H9 (cell line): Measurements from ENCODE around the gene DAAM2. TPM values are rescaled to one million over a fixed set of nuclear protein-coding genes. Genes with fewer than 3 reads are reported as not detected.

Experiments used
- DNase-seq: peaks from one replicate; pipeline ENCODE4 v3.0.0-alpha.2; 2017
- H2AFZ ChIP-seq: one replicate; pipeline ENCODE4 v1.6.1; 2013; ENCODE audit warnings: mild to moderate bottlenecking, low read length, control low read depth, moderate library complexity
- H2AK5ac ChIP-seq: 2 replicates; pipeline ENCODE4 v1.6.1; 2013; ENCODE audit warnings: low read length, control low read depth, mixed read lengths; ENCODE audit not compliant: insufficient read length
- H2BK120ac ChIP-seq: one replicate; pipeline ENCODE4 v1.6.1; 2013; ENCODE audit warnings: low read depth, mild to moderate bottlenecking, low read length, control low read depth, inconsistent platforms; ENCODE audit not compliant: poor library complexity, severe bottlenecking
- H2BK12ac ChIP-seq: 2 replicates; pipeline ENCODE4 v1.6.1; 2013; ENCODE audit warnings: low read length, control low read depth, mixed read lengths, low read depth; ENCODE audit not compliant: insufficient read length
- H2BK15ac ChIP-seq: 2 replicates; pipeline ENCODE4 v1.6.1; 2013; ENCODE audit warnings: low read depth, low read length, control low read depth
- H2BK20ac ChIP-seq: one replicate; pipeline ENCODE4 v1.6.1; 2013; ENCODE audit warnings: low read depth, mild to moderate bottlenecking, low read length, control low read depth, inconsistent platforms; ENCODE audit not compliant: poor library complexity, severe bottlenecking
- H2BK5ac ChIP-seq: 2 replicates; pipeline ENCODE4 v1.6.1; 2013; ENCODE audit warnings: low read length, control low read depth, mixed read lengths; ENCODE audit not compliant: insufficient read length
- H3K14ac ChIP-seq: 2 replicates; pipeline ENCODE4 v1.6.1; 2013; ENCODE audit warnings: low read length, control low read depth; ENCODE audit not compliant: insufficient read depth
- H3K18ac ChIP-seq: 2 replicates; pipeline ENCODE4 v1.6.1; 2013; ENCODE audit warnings: low read depth, mild to moderate bottlenecking, mixed read lengths, low read length, control low read depth; ENCODE audit not compliant: insufficient read length
- H3K23ac ChIP-seq: 2 replicates; pipeline ENCODE4 v1.6.1; 2013; ENCODE audit warnings: low read length, control low read depth, mixed read lengths, low read depth; ENCODE audit not compliant: insufficient read length
- H3K23me2 ChIP-seq: 2 replicates; pipeline ENCODE4 v1.6.1; 2013; ENCODE audit warnings: low read depth, mild to moderate bottlenecking, mixed read lengths, low read length, control low read depth; ENCODE audit not compliant: insufficient read length, poor library complexity, severe bottlenecking
- H3K27ac ChIP-seq: 2 replicates; pipeline ENCODE4 v1.5.1; 2013; ENCODE audit warnings: low read length, control low read depth, mixed read lengths, low read depth; ENCODE audit not compliant: insufficient read length
- H3K27me3 ChIP-seq: 2 replicates; pipeline ENCODE4 v1.6.1; 2013; ENCODE audit warnings: low read length, control low read depth, inconsistent platforms; ENCODE audit not compliant: insufficient read depth
- H3K4ac ChIP-seq: 2 replicates; pipeline ENCODE4 v1.6.1; 2013; ENCODE audit warnings: low read depth, mild to moderate bottlenecking, control low read depth, inconsistent platforms, low read length, moderate library complexity
- H3K4me1 ChIP-seq: 2 replicates; pipeline ENCODE4 v1.6.1; 2013; ENCODE audit warnings: low read length, control low read depth, inconsistent platforms; ENCODE audit not compliant: insufficient read depth
- H3K4me2 ChIP-seq: 2 replicates; pipeline ENCODE4 v1.6.1; 2013; ENCODE audit warnings: low read length, control low read depth, mixed read lengths; ENCODE audit not compliant: insufficient read length, insufficient read depth
- H3K56ac ChIP-seq: 2 replicates; pipeline ENCODE4 v1.6.1; 2013; ENCODE audit warnings: low read depth, mild to moderate bottlenecking, mixed read lengths, low read length, control low read depth; ENCODE audit not compliant: insufficient read length
- H3K79me1 ChIP-seq: 2 replicates; pipeline ENCODE4 v1.6.1; 2013; ENCODE audit warnings: low read depth, mild to moderate bottlenecking, moderate library complexity, low read length, control low read depth, inconsistent platforms; ENCODE audit not compliant: insufficient read depth, poor library complexity, severe bottlenecking
- H3K79me2 ChIP-seq: 2 replicates; pipeline ENCODE4 v1.6.1; 2013; ENCODE audit warnings: low read length, control low read depth, inconsistent platforms; ENCODE audit not compliant: insufficient read depth
- H3K9ac ChIP-seq: 2 replicates; pipeline ENCODE4 v1.6.1; 2013; ENCODE audit warnings: low read length, control low read depth, mixed read lengths; ENCODE audit not compliant: insufficient read length; ENCODE audit errors: extremely low read depth
- H3K9me3 ChIP-seq: one replicate; pipeline ENCODE4 v1.6.1; 2013; ENCODE audit warnings: low read depth, low read length, inconsistent platforms; ENCODE audit not compliant: control insufficient read depth
- H3T11ph ChIP-seq: one replicate; pipeline ENCODE4 v1.6.1; 2013; ENCODE audit warnings: mild to moderate bottlenecking, low read length, control low read depth, inconsistent platforms
- H4K20me1 ChIP-seq: one replicate; pipeline ENCODE4 v1.6.1; 2013; ENCODE audit not compliant: control insufficient read depth, insufficient read length, insufficient read depth
- H4K5ac ChIP-seq: 2 replicates; pipeline ENCODE4 v1.6.1; 2013; ENCODE audit warnings: low read depth, mild to moderate bottlenecking, mixed read lengths, low read length, control low read depth; ENCODE audit not compliant: insufficient read length
- H4K8ac ChIP-seq: replicated peaks from 2 replicates; pipeline ENCODE4 v1.6.1; 2013; ENCODE audit warnings: low read length, control low read depth, mixed read lengths, low read depth; ENCODE audit not compliant: insufficient read length
- H4K91ac ChIP-seq: 2 replicates; pipeline ENCODE4 v1.6.1; 2013; ENCODE audit warnings: low read depth, mild to moderate bottlenecking, moderate library complexity, mixed read lengths, low read length, control low read depth; ENCODE audit not compliant: insufficient read length
- H3K27ac Mint-ChIP-seq, 3 experiments: 2 replicates in 2 of 3; 3 replicates in 1 of 3; pipeline ENCODE4 v1.8.0; 2020 to 2021; ENCODE audit warnings: mixed read lengths in 3 of 3, mild to moderate bottlenecking in 1 of 3, moderate library complexity in 1 of 3
- H3K27me3 Mint-ChIP-seq: 2 replicates; pipeline ENCODE4 v1.8.0; 2021; ENCODE audit warnings: low read depth, mild to moderate bottlenecking, moderate library complexity, mixed read lengths
- H3K36me3 Mint-ChIP-seq, 3 experiments: 2 replicates in 2 of 3; 3 replicates in 1 of 3; pipeline ENCODE4 v1.8.0; 2020 to 2021; ENCODE audit warnings: low read depth in 3 of 3, mixed read lengths in 3 of 3; ENCODE audit not compliant: insufficient read depth in 1 of 3
- H3K4me1 Mint-ChIP-seq, 2 experiments: 2 replicates each; pipeline ENCODE4 v1.8.0; 2020; ENCODE audit warnings: mixed read lengths in 2 of 2
- H3K4me3 Mint-ChIP-seq, 2 experiments: 2 replicates in 1 of 2; 3 replicates in 1 of 2; pipeline ENCODE4 v1.8.0; 2020 to 2021; ENCODE audit warnings: mild to moderate bottlenecking in 2 of 2, mixed read lengths in 2 of 2, moderate library complexity in 1 of 2
- H3K9me3 Mint-ChIP-seq, 2 experiments: 2 replicates in 1 of 2; 3 replicates in 1 of 2; pipeline ENCODE4 v1.8.0; 2020; ENCODE audit warnings: mild to moderate bottlenecking in 2 of 2, mixed read lengths in 2 of 2, moderate library complexity in 1 of 2
- CTCF ChIP-seq: fragments of 200-600 bp; sonication (generic); conservative IDR thresholded peaks from 3 replicates; pipeline ENCODE4 v1.8.0; 2021; ENCODE audit warnings: antibody characterized with exemption, mild to moderate bottlenecking
- WGBS: extraction: QIAGEN DNeasy Blood & Tissue Kit; methylation state at CpG from one replicate; pipeline ENCODE4 v1.1.7; 2013; ENCODE audit warnings: missing lambda C conversion rate, low lambda C conversion rate, mixed read lengths; ENCODE audit not compliant: insufficient read length; ENCODE audit errors: extremely low coverage; 5-methylcytosine and 5-hydroxymethylcytosine counted together
- total RNA-seq: library from RNA; stranded (reverse); gene quantifications from 2 replicates; pipeline ENCODE4 v1.2.1, GENCODE V29; 2021

DAAM2 gene
- total RNA-seq, 1 experiment from 2014 or later, result 1.1 TPM

GRCh38 chr6:39831701-39832100 is 39.5 kb downstream of the DAAM2 start:
- Histone ChIP-seq H3K4ac (no peak overlapping the region), H4K5ac (no peak overlapping the region), H3K9ac (no peak overlapping the region), H3K79me2 (no peaks in the 10 kb centered on the region), H2BK15ac (no peak overlapping the region), H3T11ph (no peak overlapping the region), H3K79me1 (no peaks in the 10 kb centered on the region), H3K27me3 (no peaks in the 10 kb centered on the region), H3K4me1 (no peaks in the 10 kb centered on the region), H4K8ac (no peak overlapping the region), H2AK5ac (no peak overlapping the region), H3K23ac (no peak overlapping the region), H3K9me3 (no peaks in the 10 kb centered on the region), H3K27ac (no peak overlapping the region), H2AFZ (no peak overlapping the region), H3K14ac (no peak overlapping the region), H3K56ac (no peak overlapping the region), H3K18ac (no peak overlapping the region), H4K91ac (no peak overlapping the region), H2BK120ac (no peak overlapping the region), H3K4me2 (no peak overlapping the region), H2BK12ac (no peak overlapping the region), H3K23me2 (no peaks in the 10 kb centered on the region), H4K20me1 (no peaks in the 10 kb centered on the region), H2BK5ac (no peak overlapping the region), H2BK20ac (no peak overlapping the region)
- Mint-ChIP-seq H3K27me3 (peaks cover 7% of the 10 kb centered on the region), H3K4me3 (no peak overlapping the region), H3K4me1 (peaks cover 2 to 20% of the 10 kb centered on the region in 2 experiments; a peak in 3 of 4 replicates), H3K27ac (no peak overlapping the region), H3K36me3 (no peaks in the 10 kb centered on the region), H3K9me3 (no peaks in the 10 kb centered on the region)
- DNase-seq, result no peak
- TF ChIP-seq CTCF, result no peak
- WGBS, result no CpG with 5 or more reads among the region's 6 CpGs
